Memory B cell (primary cell): ENCODE data around the gene SCMH1.

Source experiments
- ATAC-seq: fragments of 150-1000 bp; cut with Tn5 transposase; 2 replicates; pipeline ENCODE4 v1.10.0; 2021; ENCODE audit warnings: low read depth, mild to moderate bottlenecking, moderate library complexity
- DNase-seq, 2 donors: peaks; one replicate each; pipeline ENCODE4 v3.0.0; 2022; ENCODE audit warnings: low spot score in 2 of 2
- H3K27ac Mint-ChIP-seq: one replicate; pipeline ENCODE4 v1.8.0; 2022; ENCODE audit warnings: mild to moderate bottlenecking, moderate library complexity, mixed read lengths
- H3K27me3 Mint-ChIP-seq: one replicate; pipeline ENCODE4 v1.8.0; 2022; ENCODE audit warnings: mixed read lengths
- H3K36me3 Mint-ChIP-seq: one replicate; pipeline ENCODE4 v1.8.0; 2022; ENCODE audit warnings: mild to moderate bottlenecking, mixed read lengths
- H3K4me1 Mint-ChIP-seq: one replicate; pipeline ENCODE4 v1.8.0; 2022; ENCODE audit warnings: mixed read lengths
- H3K4me3 Mint-ChIP-seq: one replicate; pipeline ENCODE4 v1.8.0; 2022; ENCODE audit warnings: mild to moderate bottlenecking, moderate library complexity, mixed read lengths
- H3K9me3 Mint-ChIP-seq: one replicate; pipeline ENCODE4 v1.8.0; 2022; ENCODE audit warnings: mixed read lengths

SCMH1 gene

DNA sequence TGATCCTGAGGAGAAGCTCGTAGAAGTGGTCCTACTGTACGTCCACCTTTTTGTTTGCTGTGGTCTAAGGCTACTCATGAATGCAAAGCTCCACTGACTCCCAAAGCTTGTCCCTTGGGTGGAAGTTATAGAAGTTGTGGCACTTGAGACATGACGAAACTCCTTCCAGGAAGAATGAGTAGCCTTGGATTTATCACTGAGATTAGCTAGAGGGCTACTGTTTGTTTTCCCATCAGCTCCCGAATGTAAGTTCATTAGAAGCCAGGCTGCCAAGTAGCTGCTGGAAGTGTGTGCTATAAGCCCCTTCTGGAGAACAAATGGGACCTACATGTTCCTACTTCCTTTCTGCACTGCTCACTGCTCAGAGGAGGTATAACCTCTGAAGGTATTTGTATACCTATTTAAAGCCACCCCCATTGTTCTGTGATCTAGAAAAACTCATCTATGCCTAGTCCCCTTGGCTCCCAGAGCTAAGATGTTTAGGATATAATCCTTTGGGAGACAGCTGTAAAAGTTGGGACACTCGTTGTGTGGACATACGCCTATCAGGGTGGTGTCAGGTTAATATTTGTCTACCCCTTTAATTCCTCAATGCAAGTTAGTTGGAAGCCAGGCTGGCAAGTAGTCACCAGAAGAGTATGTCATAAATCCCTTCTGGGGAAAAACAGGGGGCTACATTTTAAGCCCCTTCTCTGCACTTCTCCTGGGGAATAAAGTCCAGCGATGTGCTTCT lies 72.9 kb downstream of the SCMH1 start:
- H3K27ac Mint-ChIP-seq = no peak overlapping the region
- DNase-seq = no peak
- H3K9me3 Mint-ChIP-seq = peaks cover 10% of the 10 kb centered on the region
- H3K27me3 Mint-ChIP-seq = no peaks in the 10 kb centered on the region
- ATAC-seq = no peak
- H3K4me1 Mint-ChIP-seq = peaks cover 20% of the 10 kb centered on the region
- peaks cover 31% of the 10 kb centered on the region for H3K36me3 Mint-ChIP-seq
- H3K4me3 Mint-ChIP-seq = no peak overlapping the region

DNA sequence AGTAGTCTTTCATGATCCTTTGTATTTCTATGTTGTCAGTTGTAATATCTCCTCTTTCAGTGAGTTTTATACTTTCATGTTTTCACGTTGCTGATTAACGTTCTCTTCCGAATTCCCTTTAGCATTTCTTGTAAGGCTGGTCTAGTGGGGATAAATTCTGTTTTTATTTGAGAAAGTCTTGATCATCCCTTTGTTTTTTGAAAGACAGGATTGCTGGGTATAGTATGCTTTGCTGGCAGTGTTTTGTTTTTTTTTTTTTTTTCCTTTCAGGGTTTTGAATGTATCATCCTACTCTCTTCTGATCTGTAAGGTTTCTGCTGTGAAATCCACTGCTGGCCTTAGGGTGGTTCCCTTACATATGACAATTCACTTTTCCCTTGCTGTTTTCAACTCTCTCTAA lies 74.4 kb downstream of the SCMH1 start:
- no peaks in the 10 kb centered on the region for H3K27me3 Mint-ChIP-seq
- ATAC-seq = no peak
- no peak overlapping the region for H3K4me3 Mint-ChIP-seq
- H3K27ac Mint-ChIP-seq = no peak overlapping the region
- no peak for DNase-seq
- peaks cover 11% of the 10 kb centered on the region for H3K4me1 Mint-ChIP-seq
- peaks cover 35% of the 10 kb centered on the region for H3K36me3 Mint-ChIP-seq
- peaks cover 10% of the 10 kb centered on the region for H3K9me3 Mint-ChIP-seq

DNA sequence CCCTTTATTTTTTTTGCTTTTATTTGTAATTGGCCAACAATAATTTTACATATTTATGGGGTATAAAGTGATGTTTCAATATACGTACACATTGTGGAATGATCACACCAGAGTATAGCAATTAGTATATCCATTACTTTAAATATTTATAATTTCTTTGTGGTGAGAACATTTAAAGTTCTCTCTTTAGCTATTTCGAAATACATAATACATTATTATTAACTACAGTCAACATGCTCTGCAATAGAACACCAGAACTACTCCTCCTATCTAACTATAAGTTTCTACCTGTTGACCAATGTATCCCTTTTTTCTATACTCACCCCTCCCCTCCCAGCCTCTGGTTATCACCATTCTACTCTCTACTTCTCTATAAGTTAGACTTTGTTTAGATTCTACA lies 77.4 kb downstream of the SCMH1 start:
- Mint-ChIP-seq H3K4me3 (no peak overlapping the region), H3K27ac (no peak overlapping the region), H3K4me1 (no peaks in the 10 kb centered on the region), H3K27me3 (no peaks in the 10 kb centered on the region), H3K36me3 (peaks cover 29% of the 10 kb centered on the region), H3K9me3 (peaks cover 8% of the 10 kb centered on the region)
- no peak for ATAC-seq
- no peak for DNase-seq

GRCh38 chr1:41162441-41162840 lies 79.7 kb downstream of the SCMH1 start:
- Mint-ChIP-seq H3K27me3 (no peaks in the 10 kb centered on the region), H3K9me3 (peaks cover 3% of the 10 kb centered on the region), H3K36me3 (peaks cover 28% of the 10 kb centered on the region), H3K4me3 (no peak overlapping the region), H3K27ac (no peak overlapping the region), H3K4me1 (no peaks in the 10 kb centered on the region)
- DNase-seq = no peak
- ATAC-seq = no peak

DNA sequence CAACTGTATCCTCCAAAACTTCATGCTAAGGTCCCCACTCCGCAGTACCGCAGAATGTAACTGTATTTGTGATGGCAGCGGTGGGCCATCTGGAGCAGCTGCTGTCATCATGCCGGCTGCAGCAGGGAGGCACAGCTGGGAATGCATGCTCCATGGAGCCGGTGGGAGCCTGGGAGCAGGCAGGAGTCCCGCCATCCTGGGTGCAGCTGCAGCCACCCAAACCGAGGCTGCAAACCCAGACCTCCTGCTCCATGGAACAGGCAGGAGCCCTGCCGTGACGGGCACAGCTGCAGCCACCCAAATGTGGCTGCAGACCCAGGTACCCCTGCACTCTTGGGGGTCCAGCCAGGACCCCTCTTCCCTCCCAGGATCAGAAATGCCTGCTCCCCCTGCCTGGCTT lies 80.3 kb downstream of the SCMH1 start:
- Mint-ChIP-seq H3K9me3 (peaks cover 3% of the 10 kb centered on the region), H3K27me3 (no peaks in the 10 kb centered on the region), H3K4me1 (no peaks in the 10 kb centered on the region), H3K36me3 (peaks cover 28% of the 10 kb centered on the region), H3K27ac (no peak overlapping the region), H3K4me3 (no peak overlapping the region)
- DNase-seq = no peak
- no peak for ATAC-seq

DNA sequence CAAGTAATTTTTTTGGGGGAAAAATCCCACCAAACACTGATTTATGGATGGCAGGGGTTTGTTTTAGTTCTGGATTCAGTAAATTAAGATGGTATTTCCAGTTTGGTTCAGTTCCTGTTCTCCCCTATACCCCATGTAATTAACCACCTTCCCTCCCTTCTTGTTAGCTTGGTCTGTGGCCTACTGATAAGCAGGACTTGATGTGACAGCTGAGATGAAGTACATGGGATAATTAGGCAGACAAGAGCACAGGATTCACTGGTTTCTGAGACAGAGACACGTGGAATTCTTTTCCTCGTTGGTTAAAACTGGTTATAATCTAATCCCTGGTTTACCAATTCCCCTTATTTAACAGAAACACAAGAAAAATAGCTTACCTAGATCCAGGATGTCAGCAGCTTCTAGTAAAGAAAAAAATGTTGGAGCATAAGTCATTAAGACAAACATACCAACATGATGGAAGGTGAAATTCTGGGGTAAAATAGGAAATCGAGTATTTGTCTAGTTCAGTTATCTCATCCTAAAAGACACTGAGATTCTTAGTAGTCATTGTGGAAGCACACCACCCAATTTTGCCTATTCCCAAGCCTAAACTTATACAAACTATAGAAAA lies 81.5 kb downstream of the SCMH1 start:
- Mint-ChIP-seq H3K9me3 (peaks cover under 1% of the 10 kb centered on the region), H3K4me3 (no peak overlapping the region), H3K27me3 (no peaks in the 10 kb centered on the region), H3K4me1 (no peaks in the 10 kb centered on the region), H3K36me3 (peaks cover 28% of the 10 kb centered on the region), H3K27ac (no peak overlapping the region)
- no peak for ATAC-seq
- DNase-seq = no peak

DNA sequence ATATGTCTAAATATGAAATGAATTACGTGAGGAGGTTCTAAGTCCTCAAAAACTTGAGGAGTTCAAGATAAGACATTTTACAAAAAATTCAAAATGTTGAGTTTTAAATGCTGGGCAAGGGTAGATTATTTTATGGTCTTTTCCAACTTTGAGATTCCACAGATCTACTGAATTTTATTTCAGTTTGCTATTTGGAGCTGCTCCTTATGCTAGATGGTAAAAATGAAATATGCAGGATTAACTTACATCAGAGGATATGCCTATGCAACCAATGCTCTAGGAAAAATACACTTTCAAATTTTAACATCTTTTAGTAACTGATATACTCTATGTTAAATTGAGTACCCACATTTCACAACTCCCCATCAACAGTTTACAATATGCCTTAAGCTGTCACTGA lies 83.1 kb downstream of the SCMH1 start:
- ATAC-seq (no peak), DNase-seq (no peak)
- H3K4me3 Mint-ChIP-seq = no peak overlapping the region

GRCh38 chr1:41158147-41158875 lies 83.8 kb downstream of the SCMH1 start:
- no peak overlapping the region for H3K27ac Mint-ChIP-seq
- peaks cover 26% of the 10 kb centered on the region for H3K36me3 Mint-ChIP-seq
- ATAC-seq = no peak
- H3K27me3 Mint-ChIP-seq = no peaks in the 10 kb centered on the region
- no peaks in the 10 kb centered on the region for H3K4me1 Mint-ChIP-seq
- H3K9me3 Mint-ChIP-seq = no peaks in the 10 kb centered on the region
- no peak for DNase-seq
- H3K4me3 Mint-ChIP-seq = no peak overlapping the region

More for the DNA sequence above, 83.1 kb downstream of the SCMH1 start:
- no peaks in the 10 kb centered on the region for H3K9me3 Mint-ChIP-seq
- H3K27me3 Mint-ChIP-seq = no peaks in the 10 kb centered on the region
- no peaks in the 10 kb centered on the region for H3K4me1 Mint-ChIP-seq
- H3K27ac Mint-ChIP-seq = no peak overlapping the region
- H3K36me3 Mint-ChIP-seq = peaks cover 28% of the 10 kb centered on the region

- no peak for ATAC-seq
- Mint-ChIP-seq H3K36me3 (peaks cover 26% of the 10 kb centered on the region), H3K27ac (no peak overlapping the region), H3K4me3 (no peak overlapping the region), H3K27me3 (no peaks in the 10 kb centered on the region), H3K9me3 (no peaks in the 10 kb centered on the region), H3K4me1 (no peaks in the 10 kb centered on the region)
- no peak for DNase-seq
Measured at GRCh38 chr1:41155105-41155504, 87.0 kb downstream of the SCMH1 start.

GRCh38 chr1:41153750-41154274 lies 88.3 kb downstream of the SCMH1 start:
- H3K36me3 Mint-ChIP-seq = peaks cover 32% of the 10 kb centered on the region
- no peaks in the 10 kb centered on the region for H3K27me3 Mint-ChIP-seq
- ATAC-seq (no peak), DNase-seq (no peak)
- H3K27ac Mint-ChIP-seq = no peak overlapping the region
- H3K4me3 Mint-ChIP-seq = no peak overlapping the region
- no peaks in the 10 kb centered on the region for H3K9me3 Mint-ChIP-seq
- H3K4me1 Mint-ChIP-seq = no peaks in the 10 kb centered on the region

DNA sequence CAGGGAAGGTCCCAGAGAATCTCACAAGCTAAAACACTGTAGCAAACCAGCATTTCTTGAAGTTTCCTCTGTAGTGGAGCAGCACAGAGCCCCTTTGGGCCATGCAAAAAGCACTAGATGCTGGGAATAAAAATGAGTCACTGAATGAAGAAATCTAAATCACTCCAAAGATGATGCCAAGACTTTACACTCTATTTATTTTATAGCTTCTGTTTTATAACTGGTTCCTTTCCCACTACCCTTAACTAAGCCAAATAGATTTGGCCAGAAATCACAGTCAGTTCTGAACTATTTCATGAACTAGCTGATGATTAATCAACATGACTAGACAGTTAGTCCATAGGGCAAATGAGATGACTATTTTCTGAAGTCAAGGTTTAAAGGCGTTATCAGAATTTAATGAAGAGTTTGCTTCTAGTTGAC lies 89.5 kb downstream of the SCMH1 start:
- ATAC-seq = no peak
- Mint-ChIP-seq H3K36me3 (peaks cover 22% of the 10 kb centered on the region), H3K4me3 (no peak overlapping the region), H3K27ac (no peak overlapping the region), H3K9me3 (no peaks in the 10 kb centered on the region), H3K27me3 (no peaks in the 10 kb centered on the region), H3K4me1 (no peaks in the 10 kb centered on the region)
- DNase-seq = no peak

DNA sequence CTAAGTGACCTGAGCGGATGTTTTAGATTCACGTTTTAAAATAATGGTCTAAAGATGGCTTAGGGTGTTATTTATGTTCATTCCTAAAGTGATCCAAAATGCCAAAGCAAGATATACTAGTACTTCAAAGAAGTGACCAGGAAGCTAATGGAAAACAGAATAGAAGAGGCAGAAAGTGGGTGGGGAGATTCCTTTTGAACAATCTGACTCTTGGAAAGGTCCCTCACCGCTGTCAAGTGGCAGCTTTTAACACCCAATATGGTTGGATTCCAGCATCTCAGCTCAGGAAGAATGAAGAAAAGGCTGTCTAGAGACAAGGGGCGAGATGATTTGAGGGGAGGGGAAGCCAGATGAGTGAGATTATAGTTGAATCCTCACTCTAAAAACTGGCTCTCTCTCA lies 90.3 kb downstream of the SCMH1 start:
- H3K36me3 Mint-ChIP-seq = peaks cover 26% of the 10 kb centered on the region
- no peak for DNase-seq
- no peak for ATAC-seq
- H3K9me3 Mint-ChIP-seq = no peaks in the 10 kb centered on the region
- H3K4me3 Mint-ChIP-seq = no peak overlapping the region
- H3K27ac Mint-ChIP-seq = no peak overlapping the region
- H3K27me3 Mint-ChIP-seq = no peaks in the 10 kb centered on the region
- H3K4me1 Mint-ChIP-seq = no peaks in the 10 kb centered on the region

DNA sequence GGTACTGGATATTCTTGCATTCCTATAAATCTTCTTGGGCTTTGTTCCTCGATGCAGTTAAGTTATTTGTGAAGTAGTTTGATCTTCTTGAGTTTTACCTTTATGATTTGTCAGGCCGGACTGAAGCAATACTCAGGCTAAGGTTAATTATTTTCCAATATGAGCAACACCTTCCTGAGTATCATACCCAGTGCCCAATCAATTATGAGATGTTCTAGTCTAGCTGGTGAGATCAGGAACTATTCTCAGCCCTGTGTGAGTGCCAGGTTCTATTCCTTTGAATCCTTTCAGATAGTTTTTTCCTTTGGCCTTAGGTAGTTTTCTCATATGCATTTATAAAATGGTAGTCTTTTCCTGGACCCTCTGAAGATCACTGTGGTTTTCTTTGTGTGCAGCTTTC lies 92.5 kb downstream of the SCMH1 start:
- no peak for ATAC-seq
- peaks cover 21% of the 10 kb centered on the region for H3K36me3 Mint-ChIP-seq

DNA sequence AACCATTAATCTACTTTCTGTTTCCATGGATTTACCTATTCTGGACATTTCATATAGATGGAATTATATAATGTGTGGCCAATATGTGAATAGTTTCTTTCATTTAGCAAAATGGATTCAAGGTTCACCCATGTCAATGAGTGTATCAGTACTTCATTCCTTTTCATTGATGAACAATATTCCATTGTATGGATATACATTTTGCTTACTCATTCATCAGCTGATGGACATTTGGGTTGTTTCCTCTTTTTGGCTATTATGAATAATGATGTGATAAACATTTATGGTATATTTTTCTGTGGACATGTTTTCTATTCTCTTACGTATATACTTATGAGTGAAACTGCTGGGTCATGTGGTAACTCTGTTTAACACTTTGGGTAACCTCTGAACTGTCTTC lies 97.8 kb downstream of the SCMH1 start:
- no peak for DNase-seq
- no peaks in the 10 kb centered on the region for H3K27me3 Mint-ChIP-seq
- ATAC-seq = no peak

More for the DNA sequence above, 92.5 kb downstream of the SCMH1 start:
- no peaks in the 10 kb centered on the region for H3K4me1 Mint-ChIP-seq
- H3K27me3 Mint-ChIP-seq = no peaks in the 10 kb centered on the region
- H3K4me3 Mint-ChIP-seq = no peak overlapping the region
- H3K9me3 Mint-ChIP-seq = no peaks in the 10 kb centered on the region
- no peak overlapping the region for H3K27ac Mint-ChIP-seq
- DNase-seq = no peak

More for the DNA sequence above, 97.8 kb downstream of the SCMH1 start:
- Mint-ChIP-seq H3K4me1 (no peaks in the 10 kb centered on the region), H3K9me3 (peaks cover 1% of the 10 kb centered on the region), H3K36me3 (peaks cover 40% of the 10 kb centered on the region), H3K4me3 (no peak overlapping the region), H3K27ac (no peak overlapping the region)
